Measurements from ENCODE around the gene TMEM255B. TPM values are rescaled to one million over a fixed set of nuclear protein-coding genes. Genes with fewer than 3 reads are reported as not detected.

Gene TMEM255B
- total and polyA plus RNA-seq, 2 donors (not counting 3 experiments of a cell fraction or from before 2014, with no cell fraction given), result 105 to 121 TPM

- dilution Hi-C loops (cut with MboI; ENCODE audit: extremely low pct_ligation_motif_present, low sequenced_read_pairs), result no loop called here
Observed at GRCh38 chr13:113732961-113733950, 25.8 kb upstream of the TMEM255B start.

More at GRCh38 chr13:113732961-113733950, 25.8 kb upstream of the TMEM255B start:
- H3K9me1 ChIP-seq (replicated peaks; ENCODE audit: control insufficient read depth, extremely low read depth, insufficient read depth, low read length), result no peaks in the 10 kb centered on the region
- no peak for TF ChIP-seq JUN (IDR thresholded peaks at IDR 0.05; ENCODE audit: borderline replicate concordance, insufficient read depth, insufficient read length, low read depth)
- TF ChIP-seq POLR2AphosphoS5 (IDR thresholded peaks at IDR 0.05; ENCODE audit: insufficient read depth, low read depth, low read length), result no peak
- no peak for TF ChIP-seq POLR2A (IDR thresholded peaks at IDR 0.05; ENCODE audit: low read depth, low read length)
- TF ChIP-seq, protein P1, sequence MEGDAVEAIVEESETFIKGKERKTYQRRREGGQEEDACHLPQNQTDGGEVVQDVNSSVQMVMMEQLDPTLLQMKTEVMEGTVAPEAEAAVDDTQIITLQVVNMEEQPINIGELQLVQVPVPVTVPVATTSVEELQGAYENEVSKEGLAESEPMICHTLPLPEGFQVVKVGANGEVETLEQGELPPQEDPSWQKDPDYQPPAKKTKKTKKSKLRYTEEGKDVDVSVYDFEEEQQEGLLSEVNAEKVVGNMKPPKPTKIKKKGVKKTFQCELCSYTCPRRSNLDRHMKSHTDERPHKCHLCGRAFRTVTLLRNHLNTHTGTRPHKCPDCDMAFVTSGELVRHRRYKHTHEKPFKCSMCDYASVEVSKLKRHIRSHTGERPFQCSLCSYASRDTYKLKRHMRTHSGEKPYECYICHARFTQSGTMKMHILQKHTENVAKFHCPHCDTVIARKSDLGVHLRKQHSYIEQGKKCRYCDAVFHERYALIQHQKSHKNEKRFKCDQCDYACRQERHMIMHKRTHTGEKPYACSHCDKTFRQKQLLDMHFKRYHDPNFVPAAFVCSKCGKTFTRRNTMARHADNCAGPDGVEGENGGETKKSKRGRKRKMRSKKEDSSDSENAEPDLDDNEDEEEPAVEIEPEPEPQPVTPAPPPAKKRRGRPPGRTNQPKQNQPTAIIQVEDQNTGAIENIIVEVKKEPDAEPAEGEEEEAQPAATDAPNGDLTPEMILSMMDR (IDR thresholded peaks at IDR 0.05; ENCODE audit: extremely low read depth in 1 of 2, insufficient read depth in 1 of 2, low read depth in 1 of 2, low read length in 2 of 2), result no peak
- TF ChIP-seq MAX (IDR thresholded peaks at IDR 0.05; ENCODE audit: insufficient read depth, insufficient read length), result no peak
- TF ChIP-seq MYC (IDR thresholded peaks at IDR 0.05; ENCODE audit: low read depth, low read length), result no peak
- no peak for TF ChIP-seq GATA2 (IDR thresholded peaks at IDR 0.05; ENCODE audit: insufficient read depth, insufficient read length, low read depth, low read length)
- TF ChIP-seq FOS (IDR thresholded peaks at IDR 0.05; ENCODE audit: borderline replicate concordance, insufficient read depth, low read length), result no peak
- TF ChIP-seq EZH2 (IDR thresholded peaks at IDR 0.05; ENCODE audit: borderline replicate concordance, low read depth, low read length, severe bottlenecking), result no peak
- no peaks in the 10 kb centered on the region for H3K9me3 ChIP-seq (replicated peaks; ENCODE audit: control insufficient read depth, insufficient read depth, low read length)
- ChIA-PET POLR2A (no interaction called here), CTCF (interaction anchor here (1.6 kb wide), 1 partner anchor 9 kb away, joined by 6 read pairs; no protein-coding TSS in a partner anchor)
- DNase-seq (ENCODE audit: low read depth, low spot score) (no peak), FAIRE-seq (no peak)
- no peak overlapping the region for H3K4me3 ChIP-seq (replicated peaks in 1 of 3; ENCODE audit: insufficient read depth in 1 of 3, low read depth in 1 of 3, low read length in 3 of 3)
- H3K36me3 ChIP-seq (ENCODE audit: control insufficient read depth in 2 of 2, extremely low read depth in 1 of 2, insufficient read depth in 2 of 2, low read length in 2 of 2), result no peaks in the 10 kb centered on the region
- no peaks in the 10 kb centered on the region for H4K20me1 ChIP-seq (replicated peaks; ENCODE audit: control insufficient read depth, extremely low read depth, insufficient read depth, low read length)
- BruUV-seq (replicated peaks), result no TSS peak
- peaks cover 0 to 2% of the 10 kb centered on the region in 2 experiments for H3K27me3 ChIP-seq (ENCODE audit: control insufficient read depth in 2 of 2, insufficient read depth in 2 of 2, low read length in 2 of 2)
- H2AFZ ChIP-seq (ENCODE audit: low read depth, low read length), result no peak overlapping the region
- H3K4me2 ChIP-seq (ENCODE audit: insufficient read depth, low read length), result no peak overlapping the region
- H3K79me2 ChIP-seq (ENCODE audit: control insufficient read depth, insufficient read depth, low read length), result no peaks in the 10 kb centered on the region
- no peak overlapping the region for H3K27ac ChIP-seq (ENCODE audit: insufficient read depth, low read depth, low read length)
- no peaks in the 10 kb centered on the region for H3K4me1 ChIP-seq (ENCODE audit: control insufficient read depth, extremely low read depth, insufficient read depth, low read length)
- no peak overlapping the region for H3K9ac ChIP-seq (replicated peaks; ENCODE audit: extremely low read depth, insufficient read depth, low read length)
- intact Hi-C loops (cut with micrococcal nuclease), result no loop called here
